ENCODE measurements around the gene SPEG. TPM values are rescaled to one million over a fixed set of nuclear protein-coding genes. Genes with fewer than 3 reads are reported as not detected.

SPEG gene
- total and polyA plus RNA-seq, 2 of the 8 experiments (the other 6 are each of a cell fraction or from before 2014, with no cell fraction given): 19.9 to 32.0 TPM

- Histone ChIP-seq H4K91ac (replicated peaks; ENCODE audit: insufficient read length, low read length) (no peak overlapping the region), H2BK120ac (replicated peaks; ENCODE audit: low read depth, low read length) (no peak overlapping the region), H3K27me3 (replicated peaks in 1 of 4; ENCODE audit: control insufficient read depth in 3 of 4, extremely low read depth in 1 of 4, insufficient read depth in 3 of 4, low read length in 3 of 4) (peaks cover 0 to 2% (median 0%) of the 10 kb centered on the region in 4 experiments; a peak in 1 of 7 replicates), H3K36me3 (ENCODE audit: control insufficient read depth in 2 of 4, insufficient read depth in 4 of 4, low read length in 3 of 4) (no peaks in the 10 kb centered on the region), H3K79me1 (ENCODE audit: low read depth, low read length) (no peaks in the 10 kb centered on the region), H2AFZ (ENCODE audit: low read length) (0 out of 2 replicates have a peak overlapping the region, but pooled peaks have one; percentile 2), H3K56ac (replicated peaks; ENCODE audit: insufficient read length, low read depth, low read length) (no peak overlapping the region), H3K23ac (ENCODE audit: insufficient read length) (no peak overlapping the region), H4K8ac (ENCODE audit: extremely low read depth, insufficient read depth, low read length) (0 out of 2 replicates have a peak overlapping the region, but pooled peaks have one; percentile 45), H4K5ac (ENCODE audit: insufficient read length, low read depth, low read length) (no peak overlapping the region), H3K9ac (replicated peaks in 1 of 4; ENCODE audit: extremely low read depth in 1 of 4, low read depth in 3 of 4, low read length in 3 of 4) (no peak overlapping the region), H3K9me3 (ENCODE audit: insufficient read depth in 2 of 2, low read depth in 1 of 2, low read length in 1 of 2) (no peaks in the 10 kb centered on the region), H2AK5ac (ENCODE audit: low read depth, low read length) (no peak overlapping the region), H3K4ac (replicated peaks; ENCODE audit: insufficient read length, low read depth, low read length) (no peak overlapping the region), H3K79me2 (ENCODE audit: control insufficient read depth in 1 of 2, insufficient read depth in 2 of 2, low read length in 2 of 2) (no peaks in the 10 kb centered on the region), H2BK5ac (ENCODE audit: low read depth, low read length) (peak overlapping the region; percentile 72; the same call in 1 of the 2 replicates), H3K4me3 (ENCODE audit: extremely low read depth in 1 of 4, insufficient read depth in 2 of 4, low read depth in 3 of 4, low read length in 4 of 4) (no peak overlapping the region), H3K23me2 (ENCODE audit: low read depth, low read length) (no peaks in the 10 kb centered on the region), H3K4me1 (replicated peaks in 1 of 4; ENCODE audit: control insufficient read depth in 3 of 4, insufficient read depth in 4 of 4, low read length in 3 of 4) (peaks cover 0 to 19% (median 7%) of the 10 kb centered on the region in 4 experiments; a peak in 6 of 7 replicates), H3K14ac (ENCODE audit: insufficient read length) (no peak overlapping the region), H3K27ac (ENCODE audit: low read depth, low read length) (no peak overlapping the region), H2BK12ac (ENCODE audit: low read depth, low read length) (no peak overlapping the region; the same call in 1 of the 2 replicates), H3K18ac (ENCODE audit: extremely low read depth, low read length) (peak overlapping the region; percentile 38; the same call in 1 of the 2 replicates), H2BK15ac (ENCODE audit: low read length) (0 out of 2 replicates have a peak overlapping the region, but pooled peaks have one; percentile 89), H4K20me1 (replicated peaks in 1 of 2; ENCODE audit: control insufficient read depth in 1 of 2, insufficient read depth in 2 of 2, low read length in 2 of 2) (no peaks in the 10 kb centered on the region), H3K4me2 (ENCODE audit: insufficient read depth in 1 of 2, low read depth in 2 of 2, low read length in 2 of 2) (no peak overlapping the region; a peak in 1 of 4 replicates), H2BK20ac (ENCODE audit: low read length) (peak overlapping the region; percentile 52; the same call in 1 of the 2 replicates)
- no peak for FAIRE-seq
- ChIA-PET CTCF (ENCODE audit: partially characterized antibody) (interaction anchor here (0.6 to 13.0 kb wide), 36 partner anchors 8 to 375 kb away, joined by 3 to 407 read pairs (median 12); partner anchors contain the start of genes CHPF, DES, DNPEP and GMPPA), POLR2A (ENCODE audit: partially characterized antibody) (interaction anchor here (0.7 to 3.7 kb wide), 7 partner anchors 13 to 125 kb away, joined by 3 to 30 read pairs (median 3); partner anchors contain the start of genes DES, DNPEP and SPEG)
- no peak for DNase-seq (ENCODE audit: low read depth in 1 of 2, low spot score in 2 of 2)
- WGBS, 2 experiments (ENCODE audit: extremely low coverage in 1 of 2, insufficient coverage in 1 of 2, insufficient read length in 1 of 2, insufficient replicate concordance in 2 of 2, low coverage in 1 of 2, low lambda C conversion rate in 2 of 2, missing lambda C conversion rate in 1 of 2): 78% methylated on average over 10 of the region's 10 CpGs; no CpG with 5 or more reads in 1 of the 2 experiments
- TF ChIP-seq KDM4A (IDR thresholded peaks at IDR 0.05; ENCODE audit: low read depth, low read length, severe bottlenecking) (no peak), BRCA1 (IDR thresholded peaks at IDR 0.05; ENCODE audit: low read depth, low read length) (no peak), TCF12 (IDR thresholded peaks at IDR 0.05; ENCODE audit: low read depth, low read length) (no peak), SAP30 (IDR thresholded peaks at IDR 0.05; ENCODE audit: insufficient read depth, insufficient replicate concordance, low read length) (no peak), KDM1A (IDR thresholded peaks at IDR 0.05; ENCODE audit: borderline replicate concordance, low read length) (no peak), POLR2AphosphoS5 (IDR thresholded peaks at IDR 0.05; ENCODE audit: low read depth, low read length) (no peak)
- TF ChIP-seq, protein P1, sequence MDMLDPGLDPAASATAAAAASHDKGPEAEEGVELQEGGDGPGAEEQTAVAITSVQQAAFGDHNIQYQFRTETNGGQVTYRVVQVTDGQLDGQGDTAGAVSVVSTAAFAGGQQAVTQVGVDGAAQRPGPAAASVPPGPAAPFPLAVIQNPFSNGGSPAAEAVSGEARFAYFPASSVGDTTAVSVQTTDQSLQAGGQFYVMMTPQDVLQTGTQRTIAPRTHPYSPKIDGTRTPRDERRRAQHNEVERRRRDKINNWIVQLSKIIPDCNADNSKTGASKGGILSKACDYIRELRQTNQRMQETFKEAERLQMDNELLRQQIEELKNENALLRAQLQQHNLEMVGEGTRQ (IDR thresholded peaks at IDR 0.05; ENCODE audit: low read length): no peak
- TF ChIP-seq, protein P2, sequence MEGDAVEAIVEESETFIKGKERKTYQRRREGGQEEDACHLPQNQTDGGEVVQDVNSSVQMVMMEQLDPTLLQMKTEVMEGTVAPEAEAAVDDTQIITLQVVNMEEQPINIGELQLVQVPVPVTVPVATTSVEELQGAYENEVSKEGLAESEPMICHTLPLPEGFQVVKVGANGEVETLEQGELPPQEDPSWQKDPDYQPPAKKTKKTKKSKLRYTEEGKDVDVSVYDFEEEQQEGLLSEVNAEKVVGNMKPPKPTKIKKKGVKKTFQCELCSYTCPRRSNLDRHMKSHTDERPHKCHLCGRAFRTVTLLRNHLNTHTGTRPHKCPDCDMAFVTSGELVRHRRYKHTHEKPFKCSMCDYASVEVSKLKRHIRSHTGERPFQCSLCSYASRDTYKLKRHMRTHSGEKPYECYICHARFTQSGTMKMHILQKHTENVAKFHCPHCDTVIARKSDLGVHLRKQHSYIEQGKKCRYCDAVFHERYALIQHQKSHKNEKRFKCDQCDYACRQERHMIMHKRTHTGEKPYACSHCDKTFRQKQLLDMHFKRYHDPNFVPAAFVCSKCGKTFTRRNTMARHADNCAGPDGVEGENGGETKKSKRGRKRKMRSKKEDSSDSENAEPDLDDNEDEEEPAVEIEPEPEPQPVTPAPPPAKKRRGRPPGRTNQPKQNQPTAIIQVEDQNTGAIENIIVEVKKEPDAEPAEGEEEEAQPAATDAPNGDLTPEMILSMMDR (IDR thresholded peaks at IDR 0.05; ENCODE audit: control extremely low read depth in 1 of 3, insufficient read depth in 1 of 3, low read depth in 1 of 3, low read length in 3 of 3): no peak
Observed at GRCh38 chr2:219404291-219404910, 30.2 kb upstream of the SPEG start.
